Fibroblast of lung (primary cell): ENCODE data around the gene SLC2A4RG. TPM values are rescaled to one million over a fixed set of nuclear protein-coding genes. Genes with fewer than 3 reads are reported as not detected.

Experiments
- DNase-seq, 2 donors: peaks; one replicate each; pipeline versions ENCODE4 v3.0.0 to v3.0.0-alpha.2; 2010; ENCODE audit warnings: low read depth in 2 of 2
- H2AFZ ChIP-seq: 2 replicates; pipeline ENCODE4 v1.5.1; 2012; ENCODE audit warnings: low read length, control low read depth, inconsistent platforms
- H3K27ac ChIP-seq: 2 replicates; pipeline ENCODE4 v1.5.1; 2011; ENCODE audit warnings: low read length, control low read depth; ENCODE audit not compliant: insufficient read depth
- H3K27me3 ChIP-seq: 2 replicates; pipeline ENCODE4 v1.5.1; 2011; ENCODE audit warnings: mild to moderate bottlenecking, low read length; ENCODE audit not compliant: control insufficient read depth, insufficient read depth
- H3K36me3 ChIP-seq: 2 replicates; pipeline ENCODE4 v1.5.1; 2011; ENCODE audit warnings: low read length; ENCODE audit not compliant: control insufficient read depth, insufficient read depth
- H3K4me1 ChIP-seq: 2 replicates; pipeline ENCODE4 v1.5.1; 2011; ENCODE audit warnings: low read length; ENCODE audit not compliant: control insufficient read depth, insufficient read depth; ENCODE audit errors: extremely low read depth
- H3K4me2 ChIP-seq: 2 replicates; pipeline ENCODE4 v1.5.1; 2011; ENCODE audit warnings: low read length, control low read depth; ENCODE audit not compliant: insufficient read depth; ENCODE audit errors: extremely low read depth
- H3K4me3 ChIP-seq, 4 experiments: fragments of 200-600 bp in 1 of 4; sonication (generic) in 1 of 4; replicated peaks in 1 of 4; 2 replicates each; pipeline ENCODE4 v1.5.1; 2011 to 2016; ENCODE audit warnings: low read length in 4 of 4, low read depth in 3 of 4, mild to moderate bottlenecking in 3 of 4, control low read depth in 2 of 4, inconsistent platforms in 1 of 4, mixed read lengths in 1 of 4; ENCODE audit not compliant: insufficient read depth in 1 of 4; ENCODE audit errors: control extremely low read depth in 1 of 4
- H3K79me2 ChIP-seq: 2 replicates; pipeline ENCODE4 v1.5.1; 2012; ENCODE audit warnings: mild to moderate bottlenecking, low read length, inconsistent platforms; ENCODE audit not compliant: control insufficient read depth, insufficient read depth
- H3K9ac ChIP-seq: 2 replicates; pipeline ENCODE4 v1.5.1; 2011; ENCODE audit warnings: mild to moderate bottlenecking, low read length, control low read depth; ENCODE audit not compliant: insufficient read depth
- H3K9me3 ChIP-seq: 2 replicates; pipeline ENCODE4 v1.5.1; 2012; ENCODE audit warnings: low read depth, low read length; ENCODE audit not compliant: control insufficient read depth, insufficient read depth
- H4K20me1 ChIP-seq: 2 replicates; pipeline ENCODE4 v1.5.1; 2011; ENCODE audit warnings: low read length; ENCODE audit not compliant: control insufficient read depth, insufficient read depth; ENCODE audit errors: extremely low read depth
- EZH2 ChIP-seq: IDR thresholded peaks from 2 replicates; pipeline ENCODE4 v1.5.1; 2012; ENCODE audit warnings: low read length, control low read depth, mild to moderate bottlenecking; ENCODE audit errors: missing control alignments
- polyA plus RNA-seq, 2 donors: library from polyadenylated mRNA; depleted of rRNA in 1 of 2; stranded (reverse) in 1 of 2; unstranded in 1 of 2; fragments of >200 nt; gene quantifications; 2 replicates each; pipeline ENCODE4 v1.2.1, GENCODE V29; 2011 to 2012; ENCODE audit warnings: missing spikeins in 1 of 2
- total RNA-seq: library from RNA; depleted of rRNA; stranded (reverse); fragments of >200 nt; gene quantifications from 2 replicates; pipeline ENCODE4 v1.2.1, GENCODE V29; 2014
- TF ChIP-seq, protein P1 (sequence below), 2 donors: IDR thresholded peaks in 1 of 2; conservative IDR thresholded peaks in 1 of 2; 1 replicate in 1 of 2; 2 replicates in 1 of 2; pipeline ENCODE4 v1.5.1; 2011 to 2012; ENCODE audit warnings: low read length in 2 of 2, control low read depth in 1 of 2, inconsistent platforms in 1 of 2, low read depth in 1 of 2, mild to moderate bottlenecking in 1 of 2

SLC2A4RG gene
- total and polyA plus RNA-seq, 2 donors (not counting 1 experiment from before 2014, with no cell fraction given), result 17.5 to 30.6 TPM

DNA sequence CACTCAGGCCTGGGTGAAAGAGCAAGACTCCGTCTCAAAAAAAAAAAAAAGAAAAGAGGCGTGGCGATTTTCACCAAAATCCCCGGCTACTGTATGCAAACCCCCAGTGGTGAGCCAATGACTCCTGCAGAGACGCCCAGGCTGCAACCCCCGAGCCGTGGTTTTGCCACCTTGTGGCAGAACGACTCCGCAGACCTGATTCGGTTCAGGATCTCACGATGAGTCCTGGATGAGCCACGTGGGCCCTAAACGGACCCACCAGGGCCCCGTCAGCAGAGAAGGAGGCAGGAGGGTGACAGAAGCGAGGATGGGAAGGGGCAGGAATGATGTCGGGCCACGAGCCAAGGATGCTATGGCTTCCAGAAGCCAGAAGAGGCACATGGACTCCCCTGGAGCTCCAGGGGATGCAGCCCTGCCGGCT lies 42.5 kb downstream of the SLC2A4RG start:
- Histone ChIP-seq H3K9ac (no peak overlapping the region), H3K4me3 (no peak overlapping the region), H3K9me3 (no peaks in the 10 kb centered on the region), H3K27ac (no peak overlapping the region), H3K4me2 (no peak overlapping the region), H4K20me1 (no peaks in the 10 kb centered on the region), H3K27me3 (no peaks in the 10 kb centered on the region), H3K79me2 (no peaks in the 10 kb centered on the region), H3K4me1 (no peaks in the 10 kb centered on the region), H2AFZ (no peak overlapping the region), H3K36me3 (no peaks in the 10 kb centered on the region)
- DNase-seq, result no peak
- TF ChIP-seq, protein P1, sequence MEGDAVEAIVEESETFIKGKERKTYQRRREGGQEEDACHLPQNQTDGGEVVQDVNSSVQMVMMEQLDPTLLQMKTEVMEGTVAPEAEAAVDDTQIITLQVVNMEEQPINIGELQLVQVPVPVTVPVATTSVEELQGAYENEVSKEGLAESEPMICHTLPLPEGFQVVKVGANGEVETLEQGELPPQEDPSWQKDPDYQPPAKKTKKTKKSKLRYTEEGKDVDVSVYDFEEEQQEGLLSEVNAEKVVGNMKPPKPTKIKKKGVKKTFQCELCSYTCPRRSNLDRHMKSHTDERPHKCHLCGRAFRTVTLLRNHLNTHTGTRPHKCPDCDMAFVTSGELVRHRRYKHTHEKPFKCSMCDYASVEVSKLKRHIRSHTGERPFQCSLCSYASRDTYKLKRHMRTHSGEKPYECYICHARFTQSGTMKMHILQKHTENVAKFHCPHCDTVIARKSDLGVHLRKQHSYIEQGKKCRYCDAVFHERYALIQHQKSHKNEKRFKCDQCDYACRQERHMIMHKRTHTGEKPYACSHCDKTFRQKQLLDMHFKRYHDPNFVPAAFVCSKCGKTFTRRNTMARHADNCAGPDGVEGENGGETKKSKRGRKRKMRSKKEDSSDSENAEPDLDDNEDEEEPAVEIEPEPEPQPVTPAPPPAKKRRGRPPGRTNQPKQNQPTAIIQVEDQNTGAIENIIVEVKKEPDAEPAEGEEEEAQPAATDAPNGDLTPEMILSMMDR (conservative IDR thresholded peaks at IDR 0.05 in 1 of 2, IDR thresholded peaks at IDR 0.05 in 1 of 2; ENCODE audit: low read depth in 1 of 2, low read length in 2 of 2), result no peak
- TF ChIP-seq EZH2, result no peak

DNA sequence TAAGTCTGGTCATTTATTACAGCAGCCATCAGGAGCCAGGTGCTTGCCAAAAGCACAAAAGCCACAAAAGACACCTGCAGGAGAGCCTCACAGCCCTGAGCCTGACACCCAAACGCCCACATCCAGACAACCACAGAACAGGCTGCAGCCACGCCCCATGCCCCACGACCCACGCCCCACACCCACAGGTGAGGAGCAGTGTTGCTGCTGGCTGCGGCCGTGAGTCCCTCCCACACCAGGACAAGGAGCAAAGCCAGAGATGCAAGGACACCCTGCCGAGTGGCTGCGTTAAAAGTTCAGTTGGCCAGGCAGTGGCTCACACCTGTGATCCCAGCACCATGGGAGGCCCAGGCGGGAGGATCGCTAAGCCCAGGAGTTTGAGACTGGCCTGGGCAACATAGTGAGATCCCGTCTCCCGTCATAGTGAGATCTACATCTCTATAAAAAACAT lies 43.0 kb downstream of the SLC2A4RG start:
- H3K36me3 ChIP-seq, result no peaks in the 10 kb centered on the region
- H3K27ac ChIP-seq, result no peak overlapping the region
- no peaks in the 10 kb centered on the region for H3K27me3 ChIP-seq
- no peak for DNase-seq
- H3K4me2 ChIP-seq, result no peak overlapping the region
- H3K4me3 ChIP-seq, result no peak overlapping the region
- TF ChIP-seq, protein P1 (conservative IDR thresholded peaks at IDR 0.05 in 1 of 2, IDR thresholded peaks at IDR 0.05 in 1 of 2; ENCODE audit: low read depth in 1 of 2, low read length in 2 of 2), result no peak
- TF ChIP-seq EZH2, result no peak
- H3K9me3 ChIP-seq, result no peaks in the 10 kb centered on the region
- H3K4me1 ChIP-seq, result no peaks in the 10 kb centered on the region
- no peaks in the 10 kb centered on the region for H3K79me2 ChIP-seq
- no peaks in the 10 kb centered on the region for H4K20me1 ChIP-seq
- no peak overlapping the region for H3K9ac ChIP-seq
- H2AFZ ChIP-seq, result no peak overlapping the region

DNA sequence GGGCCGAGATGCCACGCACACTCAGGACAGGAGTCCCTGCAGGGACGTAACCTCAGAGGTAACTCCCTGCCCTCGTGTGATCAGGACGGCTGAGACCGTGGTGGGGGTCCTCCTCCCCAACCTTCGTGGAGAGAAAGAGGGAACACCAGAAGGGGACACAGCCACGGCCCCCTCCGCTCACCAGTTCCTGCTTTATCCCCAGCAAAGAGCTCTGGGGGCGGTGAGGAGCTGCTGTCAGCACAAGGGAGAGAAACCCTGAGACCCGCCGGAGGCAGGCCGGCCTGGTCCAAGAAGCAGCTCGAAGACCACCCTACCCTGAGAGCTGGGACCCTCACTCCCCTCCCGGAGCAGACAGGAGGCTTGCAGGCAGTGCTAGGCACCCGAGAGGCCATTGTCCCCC lies 44.4 kb downstream of the SLC2A4RG start:
- H3K27ac ChIP-seq, result no peak overlapping the region
- H3K79me2 ChIP-seq, result no peaks in the 10 kb centered on the region
- H3K4me2 ChIP-seq, result no peak overlapping the region
- H3K36me3 ChIP-seq, result no peaks in the 10 kb centered on the region
- no peaks in the 10 kb centered on the region for H3K4me1 ChIP-seq
- H3K27me3 ChIP-seq, result no peaks in the 10 kb centered on the region
- no peak overlapping the region for H3K9ac ChIP-seq
- H3K9me3 ChIP-seq, result no peaks in the 10 kb centered on the region
- no peak for TF ChIP-seq EZH2
- TF ChIP-seq, protein P1 (conservative IDR thresholded peaks at IDR 0.05 in 1 of 2, IDR thresholded peaks at IDR 0.05 in 1 of 2; ENCODE audit: low read depth in 1 of 2, low read length in 2 of 2), result no peak
- DNase-seq, result no peak
- H3K4me3 ChIP-seq, result no peak overlapping the region
- no peak overlapping the region for H2AFZ ChIP-seq
- no peaks in the 10 kb centered on the region for H4K20me1 ChIP-seq
